Ecto neural progenitor cell (in vitro differentiated cells): ENCODE results near the gene NR1H4.
"Not testable (repeated sequence)": the region's sequence is repeated elsewhere in the genome, so short reads cannot be mapped to it uniquely, and the experiment has no call there.

Experiments
- DNase-seq: peaks from one replicate; pipeline ENCODE4 v3.0.0-alpha.2; 2018; ENCODE audit warnings: low spot score

NR1H4 gene

GRCh38 chr12:100473050-100473715 lies 483 bp upstream of the NR1H4 start:
- no peak for DNase-seq

- DNase-seq = no peak
Measured at GRCh38 chr12:100474617-100475016, 951 bp downstream of the NR1H4 start.

- no peak for DNase-seq
Measured at GRCh38 chr12:100476013-100476751, 2.5 kb downstream of the NR1H4 start.

- DNase-seq = no peak
Measured at GRCh38 chr12:100481021-100481420, 7.4 kb downstream of the NR1H4 start.

GRCh38 chr12:100484183-100484886 lies 10.7 kb downstream of the NR1H4 start:
- DNase-seq = no peak

GRCh38 chr12:100484891-100485471 lies 11.3 kb downstream of the NR1H4 start:
- no peak for DNase-seq

- no peak for DNase-seq
Measured at GRCh38 chr12:100485983-100486382, 12.3 kb downstream of the NR1H4 start.

- DNase-seq = no peak
Measured at GRCh38 chr12:100489251-100489820, 15.7 kb downstream of the NR1H4 start.

- DNase-seq = no peak
Measured at GRCh38 chr12:100490056-100490455, 16.4 kb downstream of the NR1H4 start.

- DNase-seq = no peak
Measured at GRCh38 chr12:100491104-100491503, 17.4 kb downstream of the NR1H4 start.

GRCh38 chr12:100493396-100494012 lies 19.8 kb downstream of the NR1H4 start:
- no peak for DNase-seq

GRCh38 chr12:100494026-100494425 lies 20.4 kb downstream of the NR1H4 start:
- DNase-seq = no peak

- no peak for DNase-seq
Measured at GRCh38 chr12:100494538-100494937, 20.9 kb downstream of the NR1H4 start.

- no peak for DNase-seq
Measured at GRCh38 chr12:100497105-100497795, 23.6 kb downstream of the NR1H4 start.

- no peak for DNase-seq
Measured at GRCh38 chr12:100498141-100498540, 24.5 kb downstream of the NR1H4 start.

- DNase-seq = no peak
Measured at GRCh38 chr12:100499416-100499815, 25.8 kb downstream of the NR1H4 start.

GRCh38 chr12:100502718-100503117 lies 29.1 kb downstream of the NR1H4 start:
- DNase-seq = not testable (repeated sequence)

GRCh38 chr12:100503228-100503628 lies 29.6 kb downstream of the NR1H4 start:
- no peak for DNase-seq

GRCh38 chr12:100504804-100505203 lies 31.1 kb downstream of the NR1H4 start:
- no peak for DNase-seq

- DNase-seq = no peak
Measured at GRCh38 chr12:100508751-100509150, 35.1 kb downstream of the NR1H4 start.

GRCh38 chr12:100512692-100513091 lies 39.0 kb downstream of the NR1H4 start:
- no peak for DNase-seq
